Measurements from ENCODE around the gene SLC39A11. TPM values are rescaled to one million over a fixed set of nuclear protein-coding genes. Genes with fewer than 3 reads are reported as not detected.

The SLC39A11 gene
- 23.5 and 23.7 TPM in 2 replicates for polyA plus RNA-seq (2012; rRNA removed)
- 18.3 and 21.7 TPM in 2 replicates for polyA plus RNA-seq (2012; cell fraction: cytosol; rRNA removed)
- 17.8 and 21.7 TPM in 2 replicates for polyA plus RNA-seq (2012; cell fraction: nucleus; rRNA removed)

DNA sequence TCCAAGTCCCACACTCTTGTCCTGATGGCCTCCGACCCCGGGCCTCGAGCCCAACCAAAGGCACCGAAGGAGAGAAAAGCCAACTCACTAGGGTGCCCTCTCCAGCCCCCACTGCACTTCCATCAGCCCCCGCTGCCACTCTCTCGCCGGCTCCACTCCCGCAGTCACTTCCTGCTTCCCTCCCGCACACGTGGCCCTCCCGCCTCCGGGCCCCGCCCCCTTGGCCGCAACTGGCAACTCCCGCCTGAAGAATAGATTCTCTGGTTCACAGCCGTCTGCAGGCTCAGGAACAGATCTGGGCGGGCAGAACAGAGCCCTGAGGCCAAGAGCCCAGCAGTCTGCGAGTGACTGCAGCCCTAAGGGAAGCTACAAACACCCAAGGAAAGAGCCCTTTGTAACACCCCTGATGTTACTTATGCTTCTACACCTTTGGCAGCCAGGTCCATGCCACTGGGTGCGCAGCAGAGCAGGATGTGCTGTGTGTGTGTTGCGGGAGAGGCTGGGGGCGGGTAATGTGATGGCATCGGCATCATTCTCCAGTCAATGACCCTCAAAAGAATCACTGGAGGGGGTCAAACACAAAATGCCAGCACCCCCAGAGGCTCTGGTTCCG, at the start of gene SLC39A11:
SLC39A11 (minus strand) TSS at position 166 of the 613 bp plus-strand sequence. CDS start 3,924 bp downstream, outside the sequence.
- H3K4me3 ChIP-seq (ENCODE audit: low read depth in 2 of 2, low read length in 1 of 2) = peak within 1 kb of the TSS; percentile 64 to 74
- 19% methylated on average over 23 of the region's 23 CpGs for WGBS (ENCODE audit: low lambda C conversion rate)
- no peaks in the 10 kb centered on the region for H3F3A ChIP-seq (replicated peaks; ENCODE audit: insufficient read depth)
- H3K9me2 ChIP-seq = no peaks in the 10 kb centered on the region
- peaks cover 3 to 10% of the 10 kb centered on the region in 2 experiments; a peak in 2 of 4 replicates for H3K4me1 ChIP-seq (ENCODE audit: control insufficient read depth in 1 of 2, insufficient read depth in 2 of 2, low read depth in 1 of 2, low read length in 1 of 2)
- H3K79me2 ChIP-seq (ENCODE audit: insufficient read depth) = 0 out of 2 replicates have a peak, but pooled peaks cover 7% of the 10 kb centered on the region
- peak within 1 kb of the TSS; percentile 57 for H3K9ac ChIP-seq
- CTCF ChIA-PET = interaction anchor here (0.7 to 3.2 kb wide), 7 partner anchors 49 to 1107 kb away, joined by 3 to 8 read pairs (median 5); no protein-coding TSS in a partner anchor
- H3K4me2 ChIP-seq = peak within 1 kb of the TSS; percentile 89
- no peaks in the 10 kb centered on the region for H3K27me3 ChIP-seq (ENCODE audit: insufficient read depth)
- no peaks in the 10 kb centered on the region for H3K36me3 ChIP-seq (replicated peaks in 1 of 2; ENCODE audit: control insufficient read depth in 1 of 2, insufficient read depth in 2 of 2, low read length in 1 of 2)
- peak within 1 kb of the TSS; percentile 85 for H2AFZ ChIP-seq (ENCODE audit: low read depth)
- H3K27ac ChIP-seq (ENCODE audit: low read depth in 2 of 2, low read length in 1 of 2) = peak within 1 kb of the TSS in 1 of 2 experiments; percentile 60; a peak in 1 of 4 replicates
- POLR2A ChIA-PET = no interaction called here
- no peaks in the 10 kb centered on the region for H4K20me1 ChIP-seq (ENCODE audit: insufficient read depth)
- peak; percentile 96 for DNase-seq
- no peaks in the 10 kb centered on the region for H3K9me3 ChIP-seq
- TF ChIP-seq NRF1 (IDR thresholded peaks at IDR 0.05; ENCODE audit: low read depth, low read length) (no peak), NFIC (IDR thresholded peaks at IDR 0.05; ENCODE audit: borderline replicate concordance) (peak; percentile 67; the same call in 1 of the 2 replicates), RFX5 (IDR thresholded peaks at IDR 0.05; ENCODE audit: low read length) (peak; percentile 51; the same call in 1 of the 2 replicates), JUND (IDR thresholded peaks at IDR 0.05) (no peak), ELF1 (IDR thresholded peaks at IDR 0.05) (peak; percentile 98), EZH2phosphoT487 (IDR thresholded peaks at IDR 0.05; ENCODE audit: borderline replicate concordance, low read depth) (no peak), RCOR1 (IDR thresholded peaks at IDR 0.05; ENCODE audit: low read length) (no peak; the same call in 1 of the 2 replicates), EP300 (IDR thresholded peaks at IDR 0.05; ENCODE audit: borderline replicate concordance in 1 of 2, low read depth in 1 of 2, low read length in 1 of 2) (peak in 1 of 2 experiments; percentile 39; a peak in 1 of 4 replicates), TAF1 (IDR thresholded peaks at IDR 0.05; ENCODE audit: borderline replicate concordance, low read depth, low read length) (peak; percentile 80), GABPA (IDR thresholded peaks at IDR 0.05; ENCODE audit: low read depth) (peak; percentile 51), FOXJ3 (CRISPR knock-in tag; IDR thresholded peaks at IDR 0.05) (0 out of 2 replicates have a peak, but pooled peaks have one; percentile 30), FOSL2 (IDR thresholded peaks at IDR 0.05; ENCODE audit: borderline replicate concordance, low read depth) (no peak), CHD2 (IDR thresholded peaks at IDR 0.05; ENCODE audit: low read length, partially characterized antibody) (no peak), GATA2 (CRISPR knock-in tag; IDR thresholded peaks at IDR 0.05) (no peak), MXI1 (IDR thresholded peaks at IDR 0.05; ENCODE audit: low read depth, low read length) (peak; percentile 100), TCF12 (IDR thresholded peaks at IDR 0.05) (peak; percentile 54; the same call in 1 of the 2 replicates), SIN3A (IDR thresholded peaks at IDR 0.05; ENCODE audit: borderline replicate concordance, low read depth, low read length) (peak; percentile 98), RAD21 (IDR thresholded peaks at IDR 0.05; ENCODE audit: low read length) (peak; percentile 25), ZBTB33 (IDR thresholded peaks at IDR 0.05; ENCODE audit: borderline replicate concordance, low read depth) (no peak)
- TF ChIP-seq, protein P1, sequence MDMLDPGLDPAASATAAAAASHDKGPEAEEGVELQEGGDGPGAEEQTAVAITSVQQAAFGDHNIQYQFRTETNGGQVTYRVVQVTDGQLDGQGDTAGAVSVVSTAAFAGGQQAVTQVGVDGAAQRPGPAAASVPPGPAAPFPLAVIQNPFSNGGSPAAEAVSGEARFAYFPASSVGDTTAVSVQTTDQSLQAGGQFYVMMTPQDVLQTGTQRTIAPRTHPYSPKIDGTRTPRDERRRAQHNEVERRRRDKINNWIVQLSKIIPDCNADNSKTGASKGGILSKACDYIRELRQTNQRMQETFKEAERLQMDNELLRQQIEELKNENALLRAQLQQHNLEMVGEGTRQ (IDR thresholded peaks at IDR 0.05; ENCODE audit: borderline replicate concordance, low read depth, low read length) = peak; percentile 75
- TF ChIP-seq, protein P2, sequence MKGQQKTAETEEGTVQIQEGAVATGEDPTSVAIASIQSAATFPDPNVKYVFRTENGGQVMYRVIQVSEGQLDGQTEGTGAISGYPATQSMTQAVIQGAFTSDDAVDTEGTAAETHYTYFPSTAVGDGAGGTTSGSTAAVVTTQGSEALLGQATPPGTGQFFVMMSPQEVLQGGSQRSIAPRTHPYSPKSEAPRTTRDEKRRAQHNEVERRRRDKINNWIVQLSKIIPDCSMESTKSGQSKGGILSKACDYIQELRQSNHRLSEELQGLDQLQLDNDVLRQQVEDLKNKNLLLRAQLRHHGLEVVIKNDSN (IDR thresholded peaks at IDR 0.05; ENCODE audit: borderline replicate concordance, low read depth) = peak; percentile 93
- TF ChIP-seq, protein P3, sequence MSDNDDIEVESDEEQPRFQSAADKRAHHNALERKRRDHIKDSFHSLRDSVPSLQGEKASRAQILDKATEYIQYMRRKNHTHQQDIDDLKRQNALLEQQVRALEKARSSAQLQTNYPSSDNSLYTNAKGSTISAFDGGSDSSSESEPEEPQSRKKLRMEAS (IDR thresholded peaks at IDR 0.05; ENCODE audit: low read depth) = peak; percentile 99
- TF ChIP-seq, protein P4, sequence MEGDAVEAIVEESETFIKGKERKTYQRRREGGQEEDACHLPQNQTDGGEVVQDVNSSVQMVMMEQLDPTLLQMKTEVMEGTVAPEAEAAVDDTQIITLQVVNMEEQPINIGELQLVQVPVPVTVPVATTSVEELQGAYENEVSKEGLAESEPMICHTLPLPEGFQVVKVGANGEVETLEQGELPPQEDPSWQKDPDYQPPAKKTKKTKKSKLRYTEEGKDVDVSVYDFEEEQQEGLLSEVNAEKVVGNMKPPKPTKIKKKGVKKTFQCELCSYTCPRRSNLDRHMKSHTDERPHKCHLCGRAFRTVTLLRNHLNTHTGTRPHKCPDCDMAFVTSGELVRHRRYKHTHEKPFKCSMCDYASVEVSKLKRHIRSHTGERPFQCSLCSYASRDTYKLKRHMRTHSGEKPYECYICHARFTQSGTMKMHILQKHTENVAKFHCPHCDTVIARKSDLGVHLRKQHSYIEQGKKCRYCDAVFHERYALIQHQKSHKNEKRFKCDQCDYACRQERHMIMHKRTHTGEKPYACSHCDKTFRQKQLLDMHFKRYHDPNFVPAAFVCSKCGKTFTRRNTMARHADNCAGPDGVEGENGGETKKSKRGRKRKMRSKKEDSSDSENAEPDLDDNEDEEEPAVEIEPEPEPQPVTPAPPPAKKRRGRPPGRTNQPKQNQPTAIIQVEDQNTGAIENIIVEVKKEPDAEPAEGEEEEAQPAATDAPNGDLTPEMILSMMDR (IDR thresholded peaks at IDR 0.05) = no peak
- TF ChIP-seq, protein P5, sequence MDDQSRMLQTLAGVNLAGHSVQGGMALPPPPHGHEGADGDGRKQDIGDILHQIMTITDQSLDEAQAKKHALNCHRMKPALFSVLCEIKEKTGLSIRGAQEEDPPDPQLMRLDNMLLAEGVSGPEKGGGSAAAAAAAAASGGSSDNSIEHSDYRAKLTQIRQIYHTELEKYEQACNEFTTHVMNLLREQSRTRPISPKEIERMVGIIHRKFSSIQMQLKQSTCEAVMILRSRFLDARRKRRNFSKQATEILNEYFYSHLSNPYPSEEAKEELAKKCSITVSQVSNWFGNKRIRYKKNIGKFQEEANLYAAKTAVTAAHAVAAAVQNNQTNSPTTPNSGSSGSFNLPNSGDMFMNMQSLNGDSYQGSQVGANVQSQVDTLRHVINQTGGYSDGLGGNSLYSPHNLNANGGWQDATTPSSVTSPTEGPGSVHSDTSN (IDR thresholded peaks at IDR 0.05) = peak; percentile 70
